ENCODE results near the gene CENPT.
A peak's percentile ranks its signal among the peaks of the same experiment; 100 is the strongest.

The CENPT gene

DNA sequence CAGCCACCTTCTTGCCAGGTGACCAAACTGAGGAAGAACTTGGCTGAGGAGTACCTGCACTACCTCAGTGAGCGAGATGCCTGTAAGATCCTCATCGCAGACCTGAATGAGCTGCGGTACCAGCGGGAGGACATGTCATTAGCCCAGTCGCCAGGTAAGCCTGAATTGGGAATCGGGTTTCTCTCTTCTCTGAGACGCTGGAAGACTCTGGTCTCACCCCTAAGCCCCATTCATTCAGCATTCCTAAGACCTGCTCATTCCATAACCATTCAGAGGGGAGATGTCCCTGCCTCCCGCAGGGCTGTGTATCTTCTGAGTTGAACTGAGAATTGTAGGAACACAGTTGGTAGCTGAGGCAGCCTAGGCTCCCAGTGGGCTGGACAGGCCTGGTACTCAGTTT is 22.4 kb downstream of the CENPT start:
- H3K27me3 ChIP-seq (ENCODE audit: control insufficient read depth in 5 of 5, insufficient read depth in 4 of 5, low read length in 5 of 5): no peaks in the 10 kb centered on the region
- no peak overlapping the region for H3K9ac ChIP-seq (ENCODE audit: low read length in 5 of 5)
- no peaks in the 10 kb centered on the region for H3K9me3 ChIP-seq (ENCODE audit: control insufficient read depth in 5 of 5, low read length in 5 of 5)
- H3K36me3 ChIP-seq (ENCODE audit: control insufficient read depth in 5 of 5, insufficient read depth in 5 of 5, low read length in 5 of 5): peaks cover 0 to 38% (median 36%) of the 10 kb centered on the region in 5 donors
- H3K27ac ChIP-seq (ENCODE audit: low read depth, low read length): no peak overlapping the region
- H3K4me1 ChIP-seq (ENCODE audit: control insufficient read depth in 5 of 5, insufficient read depth in 5 of 5, low read length in 5 of 5): no peaks in the 10 kb centered on the region
- no peak overlapping the region for H3K4me3 ChIP-seq (ENCODE audit: low read depth in 1 of 5, low read length in 5 of 5)

DNA sequence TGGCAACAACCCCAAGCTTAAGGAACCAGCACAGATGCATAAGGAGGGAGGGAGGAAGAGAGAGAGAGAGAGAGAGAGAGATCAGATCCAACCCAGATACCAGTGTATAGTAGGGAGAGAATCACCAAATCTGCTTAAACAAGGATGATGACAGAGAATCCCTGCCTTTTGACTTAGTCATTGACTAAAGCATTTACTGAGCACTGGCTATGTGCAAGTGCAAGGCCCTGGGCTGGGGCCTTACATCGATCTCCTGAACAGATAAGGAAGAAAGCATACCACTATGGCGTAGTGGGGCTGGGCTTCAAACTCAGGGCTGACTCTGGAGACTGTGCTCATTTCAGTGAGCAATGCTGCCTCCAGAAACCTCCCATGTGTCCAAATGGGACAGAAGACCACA is 25.0 kb downstream of the CENPT start:
- H3K9me3 ChIP-seq (ENCODE audit: control insufficient read depth in 5 of 5, low read length in 5 of 5): no peaks in the 10 kb centered on the region
- H3K9ac ChIP-seq (ENCODE audit: low read length in 5 of 5): peak overlapping the region in 1 of 5 donors; percentile 15
- peaks cover 0 to 12% (median 10%) of the 10 kb centered on the region in 5 donors for H3K36me3 ChIP-seq (ENCODE audit: control insufficient read depth in 5 of 5, insufficient read depth in 5 of 5, low read length in 5 of 5)
- no peaks in the 10 kb centered on the region for H3K27me3 ChIP-seq (ENCODE audit: control insufficient read depth in 5 of 5, insufficient read depth in 4 of 5, low read length in 5 of 5)
- no peaks in the 10 kb centered on the region for H3K4me1 ChIP-seq (ENCODE audit: control insufficient read depth in 5 of 5, insufficient read depth in 5 of 5, low read length in 5 of 5)
- no peak overlapping the region for H3K4me3 ChIP-seq (ENCODE audit: low read depth in 1 of 5, low read length in 5 of 5)
- H3K27ac ChIP-seq (ENCODE audit: low read depth, low read length): no peak overlapping the region

DNA sequence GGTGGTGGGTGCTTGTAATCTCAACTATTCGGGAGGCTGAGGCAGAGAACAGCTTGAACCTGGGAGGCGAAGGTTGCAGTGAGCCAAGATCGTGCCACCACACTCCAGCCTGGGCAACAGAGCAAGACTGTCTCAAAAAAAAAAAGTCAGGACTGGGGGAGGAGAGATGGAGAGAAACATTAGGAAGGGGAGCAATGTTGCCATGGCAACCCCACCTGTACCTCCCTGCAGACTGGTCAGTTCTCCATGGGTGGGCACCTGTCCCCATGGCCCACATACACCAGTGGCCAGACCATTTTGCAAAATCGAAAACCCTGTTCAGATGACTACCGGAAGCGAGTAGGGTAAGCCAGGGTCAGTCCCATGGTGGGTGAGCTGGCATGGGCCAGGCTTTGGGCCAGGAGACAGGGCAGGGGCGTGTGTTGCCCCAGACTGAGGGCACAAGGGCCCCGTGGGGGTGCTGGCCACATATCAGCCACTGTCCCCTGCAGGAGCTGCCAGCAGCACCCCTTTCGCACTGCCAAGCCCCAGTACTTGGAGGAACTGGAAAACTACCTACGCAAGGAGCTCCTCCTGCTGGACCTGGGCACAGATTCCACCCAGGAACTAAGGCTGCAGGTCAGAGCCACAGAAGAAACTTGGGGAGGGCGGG is 26.8 kb downstream of the CENPT start:
- H3K27me3 ChIP-seq (ENCODE audit: control insufficient read depth in 5 of 5, insufficient read depth in 4 of 5, low read length in 5 of 5): no peaks in the 10 kb centered on the region
- H3K4me1 ChIP-seq (ENCODE audit: control insufficient read depth in 5 of 5, insufficient read depth in 5 of 5, low read length in 5 of 5): peaks cover 0 to 2% (median 0%) of the 10 kb centered on the region in 5 donors
- no peak overlapping the region for H3K9ac ChIP-seq (ENCODE audit: low read length in 5 of 5)
- H3K9me3 ChIP-seq (ENCODE audit: control insufficient read depth in 5 of 5, low read length in 5 of 5): no peaks in the 10 kb centered on the region
- H3K27ac ChIP-seq (ENCODE audit: low read depth, low read length): no peak overlapping the region
- H3K36me3 ChIP-seq (ENCODE audit: control insufficient read depth in 5 of 5, insufficient read depth in 5 of 5, low read length in 5 of 5): no peaks in the 10 kb centered on the region
- no peak overlapping the region for H3K4me3 ChIP-seq (ENCODE audit: low read depth in 1 of 5, low read length in 5 of 5)

DNA sequence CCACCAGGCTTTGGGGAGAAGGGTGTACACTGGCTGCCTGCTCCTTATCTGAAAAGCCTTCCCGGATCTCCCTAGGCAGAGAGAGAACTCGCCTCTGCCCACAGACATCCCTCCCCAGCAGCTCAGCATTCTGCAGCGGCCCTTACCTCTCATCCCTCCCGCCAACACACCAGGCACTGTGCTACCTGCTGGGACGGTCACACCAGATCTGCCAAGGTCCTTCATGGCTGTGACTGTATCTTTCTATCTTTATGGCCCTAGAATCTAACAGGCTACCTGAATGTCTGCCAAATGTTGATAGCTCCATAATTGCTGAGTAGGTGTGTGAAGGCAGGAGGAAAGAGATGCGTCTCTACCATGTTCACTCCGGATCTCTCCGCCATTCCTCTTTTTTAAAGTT is 32.9 kb downstream of the CENPT start:
- no peak overlapping the region for H3K27ac ChIP-seq (ENCODE audit: low read depth, low read length)
- H3K4me3 ChIP-seq (ENCODE audit: low read depth in 1 of 5, low read length in 5 of 5): no peak overlapping the region
- no peaks in the 10 kb centered on the region for H3K9me3 ChIP-seq (ENCODE audit: control insufficient read depth in 5 of 5, low read length in 5 of 5)
- H3K36me3 ChIP-seq (ENCODE audit: control insufficient read depth in 5 of 5, insufficient read depth in 5 of 5, low read length in 5 of 5): no peaks in the 10 kb centered on the region
- peaks cover 0 to 2% (median 0%) of the 10 kb centered on the region in 5 donors for H3K4me1 ChIP-seq (ENCODE audit: control insufficient read depth in 5 of 5, insufficient read depth in 5 of 5, low read length in 5 of 5)
- no peak overlapping the region for H3K9ac ChIP-seq (ENCODE audit: low read length in 5 of 5)
- H3K27me3 ChIP-seq (ENCODE audit: control insufficient read depth in 5 of 5, insufficient read depth in 4 of 5, low read length in 5 of 5): no peaks in the 10 kb centered on the region

DNA sequence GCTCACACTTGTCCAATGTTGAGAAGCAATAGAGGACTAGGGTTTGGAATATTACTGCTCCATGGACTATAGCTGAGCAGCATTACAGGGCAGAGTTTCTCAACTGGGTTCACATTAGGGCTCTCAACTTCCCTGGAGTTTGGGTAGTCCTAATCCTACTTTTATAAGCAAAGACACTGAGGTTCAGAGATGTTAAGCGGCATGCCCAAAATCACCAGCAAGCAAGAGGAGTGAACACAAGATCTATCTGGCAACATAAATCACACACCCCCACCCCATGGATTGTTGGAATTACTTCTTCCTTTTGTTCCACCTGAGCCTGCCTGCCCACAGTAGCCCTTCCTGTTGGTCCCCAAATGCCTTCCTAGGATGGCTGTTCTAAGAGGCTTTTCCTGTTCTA is 35.6 kb downstream of the CENPT start:
- Histone ChIP-seq H3K4me3 (ENCODE audit: low read depth in 1 of 5, low read length in 5 of 5) (no peak overlapping the region), H3K9me3 (ENCODE audit: control insufficient read depth in 5 of 5, low read length in 5 of 5) (no peaks in the 10 kb centered on the region), H3K27me3 (ENCODE audit: control insufficient read depth in 5 of 5, insufficient read depth in 4 of 5, low read length in 5 of 5) (no peaks in the 10 kb centered on the region), H3K9ac (ENCODE audit: low read length in 5 of 5) (no peak overlapping the region), H3K4me1 (ENCODE audit: control insufficient read depth in 5 of 5, insufficient read depth in 5 of 5, low read length in 5 of 5) (peaks cover 4 to 7% (median 6%) of the 10 kb centered on the region in 5 donors), H3K27ac (ENCODE audit: low read depth, low read length) (no peak overlapping the region), H3K36me3 (ENCODE audit: control insufficient read depth in 5 of 5, insufficient read depth in 5 of 5, low read length in 5 of 5) (no peaks in the 10 kb centered on the region)

DNA sequence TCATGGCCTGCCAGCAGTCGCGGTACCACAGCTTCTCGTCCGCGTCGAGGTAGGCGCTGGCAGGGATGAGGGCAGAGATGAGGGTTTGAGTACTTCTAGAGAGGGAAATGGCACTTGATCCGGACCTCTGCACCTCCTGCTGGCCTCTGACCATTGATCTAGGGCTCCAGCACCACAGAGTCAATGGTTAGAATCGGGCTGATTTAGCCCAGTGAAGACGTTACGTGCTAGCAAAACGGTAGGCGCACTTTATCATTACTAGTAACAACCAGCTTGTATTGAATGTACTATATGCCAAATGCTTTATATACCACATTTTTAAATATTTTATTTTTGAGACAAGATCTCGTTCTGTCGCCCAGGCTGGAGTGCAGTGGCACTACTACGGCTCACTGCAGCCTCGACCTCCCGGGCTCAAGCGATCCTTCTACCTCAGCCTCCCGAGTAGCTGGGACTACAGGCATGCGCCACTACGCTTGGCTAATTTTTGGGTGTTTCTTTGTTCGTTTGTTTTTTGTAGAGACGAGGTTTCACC is 40.3 kb downstream of the CENPT start:
- Histone ChIP-seq H3K4me3 (ENCODE audit: low read depth in 1 of 5, low read length in 5 of 5) (peak overlapping the region; percentile 72 to 98 (median 96)), H3K27ac (ENCODE audit: low read depth, low read length) (peak overlapping the region; percentile 74), H3K27me3 (ENCODE audit: control insufficient read depth in 5 of 5, insufficient read depth in 4 of 5, low read length in 5 of 5) (no peaks in the 10 kb centered on the region), H3K4me1 (ENCODE audit: control insufficient read depth in 5 of 5, insufficient read depth in 5 of 5, low read length in 5 of 5) (peaks cover 12 to 22% (median 21%) of the 10 kb centered on the region in 5 donors), H3K36me3 (ENCODE audit: control insufficient read depth in 5 of 5, insufficient read depth in 5 of 5, low read length in 5 of 5) (peaks cover 3 to 11% (median 5%) of the 10 kb centered on the region in 5 donors), H3K9ac (ENCODE audit: low read length in 5 of 5) (peak overlapping the region in 4 of 5 donors; percentile 60 to 72 (median 64)), H3K9me3 (ENCODE audit: control insufficient read depth in 5 of 5, low read length in 5 of 5) (no peaks in the 10 kb centered on the region)

DNA sequence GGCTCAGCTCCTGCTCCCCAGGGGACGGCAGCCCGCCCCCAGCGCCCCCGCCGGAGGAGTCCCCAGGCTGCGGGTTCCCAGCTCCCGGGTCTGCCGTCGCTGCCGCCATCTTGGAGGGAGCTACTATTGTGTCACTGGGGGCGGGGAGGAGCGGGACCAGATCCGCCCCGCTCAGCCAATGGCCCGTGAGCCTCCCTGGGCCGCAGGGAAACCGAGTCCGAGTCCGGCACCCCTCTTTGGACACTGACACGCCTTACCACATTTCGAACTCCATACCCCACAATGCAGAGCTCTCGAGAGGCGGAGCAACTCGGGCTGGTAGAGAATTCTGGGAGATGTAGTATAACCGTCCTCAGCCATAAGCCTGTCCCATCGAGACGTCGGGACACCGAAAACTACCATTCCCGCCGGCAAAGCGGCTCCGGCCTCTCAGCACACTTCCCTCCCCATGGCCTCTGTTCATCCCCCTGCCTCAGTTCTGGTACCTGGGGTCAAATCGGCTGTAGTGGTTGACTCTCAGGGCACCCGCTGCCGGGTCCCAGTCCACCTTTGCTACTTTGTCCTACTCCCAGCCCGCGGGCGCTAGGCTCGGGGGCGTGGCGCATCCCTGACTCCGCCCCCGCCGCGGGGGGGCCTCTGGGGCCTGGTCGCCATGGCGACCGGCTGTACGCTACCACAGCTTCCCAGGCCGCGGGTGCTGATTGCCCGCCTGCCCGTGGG is 40.9 kb downstream of the CENPT start, which contains the start of the genes RANBP10 and TSNAXIP1:
TSS of gene RANBP10 (minus strand) at position 133 of the 720 bp plus-strand sequence. CDS start at position 109, 24 bp downstream.
TSS of gene TSNAXIP1 (plus strand) at position 462 of the 720 bp plus-strand sequence. CDS start 261 bp downstream, outside the sequence.
- Histone ChIP-seq H3K9ac (ENCODE audit: low read length in 5 of 5) (peak within 1 kb of the TSS; percentile 84 to 98 (median 95)), H3K27me3 (ENCODE audit: control insufficient read depth in 5 of 5, insufficient read depth in 4 of 5, low read length in 5 of 5) (no peaks in the 10 kb centered on the region), H3K4me1 (ENCODE audit: control insufficient read depth in 5 of 5, insufficient read depth in 5 of 5, low read length in 5 of 5) (peaks cover 12 to 22% (median 21%) of the 10 kb centered on the region in 5 donors), H3K4me3 (ENCODE audit: low read depth in 1 of 5, low read length in 5 of 5) (peak within 1 kb of the TSS; percentile 88 to 98 (median 96)), H3K27ac (ENCODE audit: low read depth, low read length) (peak within 1 kb of the TSS; percentile 74), H3K9me3 (ENCODE audit: control insufficient read depth in 5 of 5, low read length in 5 of 5) (no peaks in the 10 kb centered on the region), H3K36me3 (ENCODE audit: control insufficient read depth in 5 of 5, insufficient read depth in 5 of 5, low read length in 5 of 5) (peaks cover 3 to 16% (median 6%) of the 10 kb centered on the region in 5 donors)

DNA sequence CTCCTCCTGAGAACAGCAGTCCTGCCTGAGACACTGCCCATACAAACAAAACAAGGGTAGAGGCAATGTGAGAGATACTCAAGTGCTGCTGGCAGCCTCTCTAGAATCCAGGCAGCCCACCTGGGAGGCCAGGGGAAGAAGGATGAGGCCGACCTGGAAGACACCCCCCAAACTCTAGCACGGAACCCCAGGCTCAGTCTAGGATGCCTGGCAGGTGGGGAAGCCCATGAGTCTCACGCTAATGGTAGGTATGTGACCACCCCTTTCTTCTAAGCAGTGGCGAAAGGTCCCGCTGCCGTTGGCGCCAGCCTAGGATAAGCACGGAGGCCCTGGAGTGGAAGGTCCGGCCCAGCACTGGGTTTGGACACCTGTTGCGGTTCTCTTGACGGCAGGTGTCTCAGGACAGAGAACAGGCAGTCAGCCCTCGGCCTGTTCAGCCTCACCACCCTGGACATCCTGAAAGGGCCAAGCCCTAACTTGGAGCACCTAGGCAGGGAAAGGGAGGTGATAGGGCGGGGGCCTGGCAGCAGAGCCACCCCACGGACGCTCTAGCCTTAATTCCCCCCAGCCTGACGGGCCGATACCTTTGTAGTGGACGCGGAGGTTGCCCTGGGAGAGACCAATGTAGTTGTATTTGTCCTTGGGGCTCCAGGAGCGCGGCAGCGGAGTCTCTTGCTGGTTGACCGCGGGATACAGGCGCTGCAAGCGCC is 41.6 kb downstream of the CENPT start:
- peak overlapping the region; percentile 88 to 98 (median 96) for H3K4me3 ChIP-seq (ENCODE audit: low read depth in 1 of 5, low read length in 5 of 5)
- peak overlapping the region; percentile 74 for H3K27ac ChIP-seq (ENCODE audit: low read depth, low read length)
- H3K27me3 ChIP-seq (ENCODE audit: control insufficient read depth in 5 of 5, insufficient read depth in 4 of 5, low read length in 5 of 5): no peaks in the 10 kb centered on the region
- H3K9me3 ChIP-seq (ENCODE audit: control insufficient read depth in 5 of 5, low read length in 5 of 5): no peaks in the 10 kb centered on the region
- peaks cover 3 to 22% (median 9%) of the 10 kb centered on the region in 5 donors for H3K36me3 ChIP-seq (ENCODE audit: control insufficient read depth in 5 of 5, insufficient read depth in 5 of 5, low read length in 5 of 5)
- peaks cover 12 to 25% (median 21%) of the 10 kb centered on the region in 5 donors for H3K4me1 ChIP-seq (ENCODE audit: control insufficient read depth in 5 of 5, insufficient read depth in 5 of 5, low read length in 5 of 5)
- peak overlapping the region; percentile 84 to 98 (median 95) for H3K9ac ChIP-seq (ENCODE audit: low read length in 5 of 5)

DNA sequence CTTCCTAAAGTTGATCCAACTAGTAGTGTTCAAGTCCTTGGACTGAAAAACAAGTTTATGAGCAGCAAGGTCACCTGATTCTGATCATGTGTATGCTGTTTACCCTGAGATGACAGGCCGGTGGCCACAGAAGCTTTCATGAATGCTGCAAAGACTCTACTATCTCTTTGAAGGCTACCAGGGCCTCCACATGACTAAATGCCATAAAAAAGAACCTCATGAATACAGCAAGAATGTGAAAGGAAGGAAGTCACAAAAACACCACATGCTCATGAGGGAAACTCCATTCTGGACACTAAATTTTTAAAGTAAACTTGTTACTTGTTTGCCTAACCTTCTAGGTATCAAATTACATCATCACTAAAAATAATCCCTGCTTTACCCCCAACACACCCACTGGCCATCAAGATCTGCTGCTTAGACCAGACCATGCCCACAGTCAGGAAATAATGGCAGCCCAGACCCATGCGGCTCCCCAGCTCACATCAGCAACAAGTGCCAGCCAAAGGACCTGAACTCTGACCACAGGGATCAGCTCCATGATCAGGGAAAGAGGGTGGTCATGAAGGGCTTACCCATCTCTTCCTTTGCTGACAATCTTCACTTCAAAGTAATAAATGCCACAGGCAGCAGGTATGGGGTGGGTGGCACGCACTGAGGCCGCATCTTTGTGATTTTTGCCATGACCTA is 42.5 kb downstream of the CENPT start:
- Histone ChIP-seq H3K4me3 (ENCODE audit: low read depth in 1 of 5, low read length in 5 of 5) (peak overlapping the region; percentile 88 to 98 (median 96)), H3K9ac (ENCODE audit: low read length in 5 of 5) (peak overlapping the region in 2 of 5 donors; percentile 95 to 98), H3K4me1 (ENCODE audit: control insufficient read depth in 5 of 5, insufficient read depth in 5 of 5, low read length in 5 of 5) (peaks cover 12 to 32% (median 29%) of the 10 kb centered on the region in 5 donors), H3K36me3 (ENCODE audit: control insufficient read depth in 5 of 5, insufficient read depth in 5 of 5, low read length in 5 of 5) (peaks cover 3 to 29% (median 9%) of the 10 kb centered on the region in 5 donors), H3K27me3 (ENCODE audit: control insufficient read depth in 5 of 5, insufficient read depth in 4 of 5, low read length in 5 of 5) (no peaks in the 10 kb centered on the region), H3K9me3 (ENCODE audit: control insufficient read depth in 5 of 5, low read length in 5 of 5) (no peaks in the 10 kb centered on the region), H3K27ac (ENCODE audit: low read depth, low read length) (no peak overlapping the region)

Measured in subcutaneous abdominal adipose tissue (tissue), 5 donors.